ENCODE results near the gene CYP3A5. TPM values are rescaled to one million over a fixed set of nuclear protein-coding genes. Genes with fewer than 3 reads are reported as not detected.

CYP3A5 gene
- total and polyA plus RNA-seq, 10 of the 15 experiments (the other 5 are each of a cell fraction or from before 2014, with no cell fraction given) = 0.05 to 1.3 (median 0.09) TPM; not detected in 2

- BruUV-seq (replicated peaks) = no TSS peak
- ChIA-PET SMC1A (ENCODE audit: uncharacterized antibody, unreplicated experiment) (no interaction called here), CTCF (no interaction called here), POLR2A (interaction anchor here (0.9 kb wide), 1 partner anchor 18 kb away, joined by 5 read pairs; no protein-coding TSS in a partner anchor), RAD21 (ENCODE audit: unreplicated experiment) (no interaction called here)
- Histone ChIP-seq H2AFZ (ENCODE audit: control insufficient read depth, low read depth, low read length) (no peak overlapping the region), H3K4me3 (no peak overlapping the region), H3K27me3 (replicated peaks in 1 of 2; ENCODE audit: control insufficient read depth in 2 of 2, insufficient read depth in 2 of 2, low read length in 1 of 2) (no peaks in the 10 kb centered on the region; a peak in 1 of 4 replicates), H3K27ac (ENCODE audit: control insufficient read depth, insufficient read depth) (no peak overlapping the region), H4K20me1 (ENCODE audit: control insufficient read depth, insufficient read depth) (no peaks in the 10 kb centered on the region), H3K9me3 (replicated peaks; ENCODE audit: control insufficient read depth, insufficient read depth, low read length) (no peaks in the 10 kb centered on the region), H3K36me3 (ENCODE audit: control insufficient read depth in 2 of 2, insufficient read depth in 2 of 2, low read length in 1 of 2) (no peaks in the 10 kb centered on the region), H3K4me2 (ENCODE audit: control insufficient read depth, insufficient read depth) (no peak overlapping the region), H3K9ac (ENCODE audit: control insufficient read depth, insufficient read depth, low read length) (no peak overlapping the region), H3K4me1 (ENCODE audit: control insufficient read depth, insufficient read depth, low read length) (no peaks in the 10 kb centered on the region), H3K79me2 (ENCODE audit: control insufficient read depth, insufficient read depth, low read length) (no peaks in the 10 kb centered on the region)
- DNase-seq (ENCODE audit: low read depth, low spot score) (no peak), ATAC-seq (no peak), FAIRE-seq (no peak)
- TF ChIP-seq EZH2 (IDR thresholded peaks at IDR 0.05; ENCODE audit: borderline replicate concordance, control insufficient read depth, low read depth, low read length) = no peak
- no peak for TF ChIP-seq CREM (IDR thresholded peaks at IDR 0.05; ENCODE audit: low read depth)
- no peak for TF ChIP-seq BCL3 (IDR thresholded peaks at IDR 0.05; ENCODE audit: borderline replicate concordance, insufficient read depth, low read depth, low read length, poor library complexity, severe bottlenecking)
- no peak for TF ChIP-seq POLR2AphosphoS2 (IDR thresholded peaks at IDR 0.05; ENCODE audit: low read depth, low read length)
- TF ChIP-seq ZBTB40 (IDR thresholded peaks at IDR 0.05; ENCODE audit: borderline replicate concordance) = no peak
- TF ChIP-seq BCL11A (IDR thresholded peaks at IDR 0.05; ENCODE audit: low read depth, low read length) = no peak
- TF ChIP-seq FOXM1 (IDR thresholded peaks at IDR 0.05; ENCODE audit: low read depth, low read length) = no peak
- no peak for TF ChIP-seq ZZZ3 (IDR thresholded peaks at IDR 0.05; ENCODE audit: control insufficient read depth, insufficient read length, low read depth)
- TF ChIP-seq PAX8 (IDR thresholded peaks at IDR 0.05) = no peak
- no peak for TF ChIP-seq ZNF217 (IDR thresholded peaks at IDR 0.05)
- no peak for TF ChIP-seq CREB1 (IDR thresholded peaks at IDR 0.05; ENCODE audit: low read depth)
- TF ChIP-seq KDM1A (IDR thresholded peaks at IDR 0.05; ENCODE audit: borderline replicate concordance) = no peak
- no peak for TF ChIP-seq CBX3 (IDR thresholded peaks at IDR 0.05; ENCODE audit: borderline replicate concordance, low read depth)
- TF ChIP-seq TAF1 (IDR thresholded peaks at IDR 0.05; ENCODE audit: borderline replicate concordance, low read depth, low read length) = no peak
- no peak for TF ChIP-seq E2F4 (IDR thresholded peaks at IDR 0.05; ENCODE audit: low read depth, low read length)
- no peak for TF ChIP-seq NBN (IDR thresholded peaks at IDR 0.05)
- no peak for TF ChIP-seq HCFC1 (IDR thresholded peaks at IDR 0.05; ENCODE audit: low read length)
- 6% methylated on average over 5 of the region's 5 CpGs for WGBS (ENCODE audit: insufficient coverage, insufficient replicate concordance, low lambda C conversion rate, missing lambda C conversion rate)
- intact Hi-C loops (cut with micrococcal nuclease; ENCODE audit: unreplicated experiment) (no loop called here), in situ Hi-C loops (cut with MboI) (no loop called here)
These were observed 13.3 kb upstream of the CYP3A5 start for GRCh38 chr7:99693100-99693426.
